HepG2 (cell line): ENCODE results near the gene ZMYM4. TPM values are rescaled to one million over a fixed set of nuclear protein-coding genes. Genes with fewer than 3 reads are reported as not detected.

Experiments used
- ATAC-seq: fragments of 200-7000 bp; cut with Tn5 transposase; 3 replicates; pipeline ENCODE4 v1.9.1; 2020; ENCODE audit warnings: mild to moderate bottlenecking, moderate library complexity
- BruUV-seq: library from RNA; stranded (reverse); fragments of 400-500 nt; replicated peaks from 2 replicates; lab custom pipeline; 2021; lab: Mats Ljungman, UMichigan
- CTCF ChIA-PET: fragments of 300-600 bp; formaldehyde crosslinking; extraction: SDS; loops from one replicate; lab custom pipeline; 2021; ENCODE audit warnings: low total read pairs, inconsistent platforms, low intra/inter-chr PET ratio; lab: Yijun Ruan, JAX
- POLR2A ChIA-PET: fragments of 350-600 bp; sonication (Branson Sonifier 250); formaldehyde crosslinking; loops from one replicate; lab custom pipeline; 2020; ENCODE audit warnings: antibody characterized with exemption, inconsistent platforms; lab: Yijun Ruan, JAX
- DNase-seq: peaks from one replicate; pipeline ENCODE4 v3.0.0-alpha.2; 2015; ENCODE audit warnings: low spot score
- FAIRE-seq: peaks from 3 replicates; lab custom pipeline; 2011; peaks lifted over from hg19 to GRCh38; lab: Jason Lieb, UNC
- H2AFZ ChIP-seq: one replicate; pipeline ENCODE4 v1.6.1; 2011; ENCODE audit warnings: low read length, inconsistent platforms
- H3K27ac ChIP-seq: fragments of 300-600 bp; 3 replicates; pipeline ENCODE4 v1.8.0; 2011; ENCODE audit warnings: mixed run types, mild to moderate bottlenecking, mixed read lengths, low read length, inconsistent platforms; ENCODE audit not compliant: insufficient read depth; ENCODE audit errors: extremely low read length
- H3K27me3 ChIP-seq, 2 experiments: fragments of 200-600 bp in 1 of 2; 2 replicates in 1 of 2; 3 replicates in 1 of 2; pipeline versions ENCODE4 v1.6.0 to v1.8.0; 2011; ENCODE audit warnings: low read length in 2 of 2, mild to moderate bottlenecking in 2 of 2, moderate library complexity in 2 of 2, inconsistent platforms in 1 of 2; ENCODE audit not compliant: insufficient read depth in 2 of 2, control insufficient read depth in 1 of 2
- H3K36me3 ChIP-seq, 2 experiments: fragments of 200-600 bp in 1 of 2; replicated peaks in 1 of 2; 2 replicates in 1 of 2; 3 replicates in 1 of 2; pipeline versions ENCODE4 v1.5.1 to v1.8.0; 2011; ENCODE audit warnings: low read length in 2 of 2, inconsistent platforms in 1 of 2; ENCODE audit not compliant: insufficient read depth in 2 of 2, control insufficient read depth in 1 of 2
- H3K4me1 ChIP-seq: 2 replicates; pipeline ENCODE4 v1.5.1; 2012; ENCODE audit warnings: low read length, inconsistent platforms; ENCODE audit not compliant: insufficient read depth
- H3K4me2 ChIP-seq: 2 replicates; pipeline ENCODE4 v1.6.0; 2011; ENCODE audit warnings: low read depth, low read length, inconsistent platforms
- H3K4me3 ChIP-seq, 3 experiments: fragments of 200-600 bp in 1 of 3; sonication (generic), shearing (Covaris generic) in 1 of 3; replicated peaks in 1 of 3; 2 replicates each; pipeline ENCODE4 v1.5.1; 2011 to 2016; ENCODE audit warnings: low read length in 3 of 3, inconsistent platforms in 2 of 3, low read depth in 2 of 3, mild to moderate bottlenecking in 2 of 3, control low read depth in 1 of 3, mixed read lengths in 1 of 3; ENCODE audit not compliant: insufficient read depth in 1 of 3
- H3K79me2 ChIP-seq: one replicate; pipeline ENCODE4 v1.6.1; 2011; ENCODE audit warnings: low read length, inconsistent platforms; ENCODE audit not compliant: insufficient read depth
- H3K9ac ChIP-seq: 2 replicates; pipeline ENCODE4 v1.6.0; 2011; ENCODE audit warnings: mild to moderate bottlenecking, low read depth, low read length, inconsistent platforms; ENCODE audit not compliant: insufficient read depth
- H3K9me3 ChIP-seq: 2 replicates; pipeline ENCODE4 v1.5.1; 2012; ENCODE audit warnings: mild to moderate bottlenecking, low read length
- H4K20me1 ChIP-seq: 2 replicates; pipeline ENCODE4 v1.6.0; 2011; ENCODE audit warnings: inconsistent platforms, mild to moderate bottlenecking, low read length, moderate library complexity; ENCODE audit not compliant: insufficient read depth
- AFF4 ChIP-seq: sonication (generic); formaldehyde crosslinking; IDR thresholded peaks from 2 replicates; pipeline ENCODE4 v1.4.0; 2020; ENCODE audit warnings: missing genetic modification reagents
- CERS6 ChIP-seq: sonication (generic); formaldehyde crosslinking; IDR thresholded peaks from 2 replicates; pipeline ENCODE4 v1.5.0; 2020; ENCODE audit warnings: missing genetic modification reagents
- DNMT3B ChIP-seq: conservative IDR thresholded peaks from 2 replicates; pipeline ENCODE4 v1.6.1; 2016; ENCODE audit warnings: missing biosample characterization, control low read depth
- HMGXB4 ChIP-seq, 2 experiments: sonication (generic) in 1 of 2; formaldehyde crosslinking in 1 of 2; IDR thresholded peaks; 2 replicates each; pipeline versions ENCODE4 v1.4.0 to v1.6.1; 2018 to 2020; ENCODE audit warnings: missing genetic modification reagents in 2 of 2, borderline replicate concordance in 1 of 2, low read depth in 1 of 2, mild to moderate bottlenecking in 1 of 2, missing biosample characterization in 1 of 2
- HNRNPUL1 ChIP-seq: fragments of 200-400 bp; formaldehyde crosslinking; IDR thresholded peaks from 2 replicates; pipeline ENCODE4 v1.6.1; 2017; ENCODE audit warnings: low read depth, mild to moderate bottlenecking, low read length, moderate library complexity
- MYNN ChIP-seq: sonication (generic); formaldehyde crosslinking; IDR thresholded peaks from 2 replicates; pipeline ENCODE4 v1.4.0; 2020; ENCODE audit warnings: mild to moderate bottlenecking, low read depth, missing genetic modification reagents
- NFATC3 ChIP-seq: sonication (generic); formaldehyde crosslinking; IDR thresholded peaks from 2 replicates; pipeline ENCODE4 v1.5.1; 2020; ENCODE audit warnings: mild to moderate bottlenecking, missing genetic modification reagents
- USF2 ChIP-seq, 2 experiments: sonication (generic) in 1 of 2; formaldehyde crosslinking in 1 of 2; IDR thresholded peaks; 2 replicates each; pipeline versions ENCODE4 v1.5.1 to v1.6.1; 2011 to 2020; ENCODE audit warnings: borderline replicate concordance in 1 of 2, low read depth in 1 of 2, low read length in 1 of 2, mild to moderate bottlenecking in 1 of 2, missing genetic modification reagents in 1 of 2, moderate library complexity in 1 of 2
- ZNF282 ChIP-seq: fragments of 450-650 bp; IDR thresholded peaks from 2 replicates; pipeline ENCODE4 v1.6.1; 2018; ENCODE audit not compliant: partially characterized antibody
- ZNF432 ChIP-seq: sonication (generic); formaldehyde crosslinking; IDR thresholded peaks from 2 replicates; pipeline ENCODE4 v1.5.0; 2020; ENCODE audit warnings: missing genetic modification reagents, mild to moderate bottlenecking, borderline replicate concordance
- ZNF563 ChIP-seq: sonication (generic); formaldehyde crosslinking; IDR thresholded peaks from 2 replicates; pipeline ENCODE4 v1.8.0; 2022; ENCODE audit warnings: mild to moderate bottlenecking, moderate library complexity, missing genetic modification reagents
- ZSCAN31 ChIP-seq: sonication (generic); formaldehyde crosslinking; IDR thresholded peaks from 2 replicates; pipeline ENCODE4 v1.5.0; 2020; ENCODE audit warnings: low read depth, mild to moderate bottlenecking, missing genetic modification reagents
- WGBS: methylation state at CpG from one replicate; pipeline ENCODE4 v1.1.6; 2017; ENCODE audit warnings: low lambda C conversion rate; 5-methylcytosine and 5-hydroxymethylcytosine counted together
- in situ Hi-C: cut with HindIII; loops from 2 replicates; pipeline ENCODE4 v1.10.0; 2017; ENCODE audit warnings: low pct_unique_long_range_greater_than_20kb; ENCODE audit not compliant: extremely low pct_ligation_motif_present
- intact Hi-C: fragments of 100-400 bp; cut with micrococcal nuclease; formaldehyde crosslinking; loops from one replicate; pipeline ENCODE4 v1.10.0; 2022; ENCODE audit not compliant: unreplicated experiment
- polyA plus RNA-seq, 8 experiments: library from polyadenylated mRNA; depleted of rRNA in 3 of 8; stranded (reverse) in 7 of 8; unstranded in 1 of 8; fragments of >200 nt; fragmentation: Illumina TruSeq in 4 of 8; extraction: Trizol in 4 of 8; gene quantifications; 2 replicates each; pipeline versions ENCODE4 v1.2.1 to v1.2.3, GENCODE V29; 2011 to 2016; ENCODE audit warnings: low read depth in 4 of 8, missing spikeins in 1 of 8, mixed read lengths in 1 of 8; ENCODE audit not compliant: insufficient read depth in 1 of 8
- total RNA-seq, 5 experiments: library from RNA; depleted of rRNA; stranded (reverse); fragments of >200 nt; fragmentation: Illumina TruSeq; extraction: Trizol; gene quantifications; 2 replicates each; pipeline ENCODE4 v1.2.3, GENCODE V29; 2016; ENCODE audit warnings: low read depth in 1 of 5

ZMYM4 gene
- total and polyA plus RNA-seq, 2 of the 13 experiments (the other 11 are each of a cell fraction or from before 2014, with no cell fraction given): 13.9 to 37.6 TPM

- TF ChIP-seq HMGXB4 (CRISPR knock-in tag; IDR thresholded peaks at IDR 0.05; ENCODE audit: borderline replicate concordance in 1 of 2, low read depth in 1 of 2): 0 out of 4 replicates have a peak, but pooled peaks of 1 of the 2 experiments have one; percentile 22
- no peak for TF ChIP-seq HNRNPUL1
- no peak for TF ChIP-seq CERS6
- no peak for TF ChIP-seq ZSCAN31 (CRISPR knock-in tag)
Measured at GRCh38 chr1:35451125-35451528, 182.6 kb downstream of the ZMYM4 start (continued).

GRCh38 chr1:35452106-35452774 lies 183.7 kb downstream of the ZMYM4 start:
- no peak overlapping the region for H2AFZ ChIP-seq
- H3K79me2 ChIP-seq: no peaks in the 10 kb centered on the region
- FAIRE-seq (no peak), DNase-seq (no peak), ATAC-seq (no peak; the same call in 2 of the 3 replicates)
- CTCF ChIA-PET: interaction anchor here (2.0 to 3.4 kb wide), 2 partner anchors 92 to 112 kb away, joined by 13 to 29 read pairs; no protein-coding TSS in a partner anchor
- H3K27me3 ChIP-seq: no peaks in the 10 kb centered on the region
- in situ Hi-C loops (loop anchor here (5.0 kb wide), 1 partner anchor 110 kb away; no protein-coding TSS in a partner anchor), intact Hi-C loops (no loop called here)
- POLR2A ChIA-PET: interaction anchor here (0.6 to 3.6 kb wide), 2 partner anchors 86 to 104 kb away, joined by 3 to 17 read pairs; partner anchors contain the start of gene KIAA0319L
- no peak overlapping the region for H3K4me3 ChIP-seq
- peaks cover 29% of the 10 kb centered on the region for H3K4me1 ChIP-seq
- 100% methylated on average over 1 of the region's 1 CpG for WGBS
- no peak overlapping the region for H3K9ac ChIP-seq
- H3K4me2 ChIP-seq: no peak overlapping the region
- no peaks in the 10 kb centered on the region for H3K9me3 ChIP-seq
- peaks cover 26 to 61% of the 10 kb centered on the region in 2 experiments for H3K36me3 ChIP-seq
- BruUV-seq: no TSS peak
- H3K27ac ChIP-seq: no peak overlapping the region
- no peaks in the 10 kb centered on the region for H4K20me1 ChIP-seq
- TF ChIP-seq ZNF563 (CRISPR knock-in tag) (no peak), ZNF432 (no peak), NFATC3 (CRISPR knock-in tag) (no peak), ZNF282 (no peak), AFF4 (CRISPR knock-in tag) (no peak), MYNN (CRISPR knock-in tag) (no peak), USF2 (IDR thresholded peaks at IDR 0.05; ENCODE audit: low read depth, low read length) (no peak), USF2 (CRISPR knock-in tag; IDR thresholded peaks at IDR 0.05; ENCODE audit: borderline replicate concordance) (no peak), DNMT3B (no peak)
